ENCODE data around the gene ABHD2. TPM values are rescaled to one million over a fixed set of nuclear protein-coding genes. Genes with fewer than 3 reads are reported as not detected.

Gene ABHD2
- total RNA-seq, 1 experiment from 2014 or later = 15.6 TPM

GRCh38 chr15:89199746-89200145 is 111.5 kb downstream of the ABHD2 start:
- Histone ChIP-seq H2BK15ac (ENCODE audit: low read depth, low read length) (no peak overlapping the region), H4K20me1 (ENCODE audit: control insufficient read depth, insufficient read depth, insufficient read length) (no peaks in the 10 kb centered on the region), H4K5ac (ENCODE audit: insufficient read length, low read depth, low read length) (no peak overlapping the region), H4K91ac (ENCODE audit: insufficient read length, low read depth, low read length) (no peak overlapping the region), H2AFZ (ENCODE audit: low read length) (no peak overlapping the region), H3K27me3 (ENCODE audit: insufficient read depth, low read length) (no peaks in the 10 kb centered on the region), H3K9ac (ENCODE audit: extremely low read depth, insufficient read length, low read length) (no peak overlapping the region), H2BK120ac (ENCODE audit: low read depth, low read length, poor library complexity, severe bottlenecking) (no peak overlapping the region), H4K8ac (replicated peaks; ENCODE audit: insufficient read length, low read depth, low read length) (no peak overlapping the region), H2BK12ac (ENCODE audit: insufficient read length, low read depth, low read length) (no peak overlapping the region), H2AK5ac (ENCODE audit: insufficient read length, low read length) (no peak overlapping the region), H2BK20ac (ENCODE audit: low read depth, low read length, poor library complexity, severe bottlenecking) (no peak overlapping the region), H3K23ac (ENCODE audit: insufficient read length, low read depth, low read length) (no peak overlapping the region), H3K4me2 (ENCODE audit: insufficient read depth, insufficient read length, low read length) (no peak overlapping the region), H3T11ph (ENCODE audit: low read length) (no peak overlapping the region), H2BK5ac (ENCODE audit: insufficient read length, low read length) (no peak overlapping the region), H3K4me1 (ENCODE audit: insufficient read depth, low read length) (peaks cover 7% of the 10 kb centered on the region), H3K27ac (ENCODE audit: insufficient read length, low read depth, low read length) (no peak overlapping the region), H3K23me2 (ENCODE audit: insufficient read length, low read depth, low read length, poor library complexity, severe bottlenecking) (peaks cover 4% of the 10 kb centered on the region), H3K14ac (ENCODE audit: insufficient read depth, low read length) (no peak overlapping the region), H3K56ac (ENCODE audit: insufficient read length, low read depth, low read length) (no peak overlapping the region), H3K18ac (ENCODE audit: insufficient read length, low read depth, low read length) (no peak overlapping the region), H3K4ac (ENCODE audit: low read depth, low read length) (no peak overlapping the region), H3K79me1 (ENCODE audit: insufficient read depth, low read depth, low read length, poor library complexity, severe bottlenecking) (no peaks in the 10 kb centered on the region), H3K9me3 (ENCODE audit: control insufficient read depth, low read depth, low read length) (no peaks in the 10 kb centered on the region), H3K79me2 (ENCODE audit: insufficient read depth, low read length) (no peaks in the 10 kb centered on the region)
- Mint-ChIP-seq H3K9me3 (no peaks in the 10 kb centered on the region), H3K27me3 (ENCODE audit: low read depth) (no peaks in the 10 kb centered on the region), H3K36me3 (ENCODE audit: insufficient read depth in 1 of 3, low read depth in 3 of 3) (peaks cover 0 to 2% (median 2%) of the 10 kb centered on the region in 3 experiments; a peak in 2 of 7 replicates), H3K4me1 (peaks cover 56 to 70% of the 10 kb centered on the region in 2 experiments), H3K27ac (peak overlapping the region; percentile 5 to 79 (median 61); a peak in 3 of 7 replicates), H3K4me3 (no peak overlapping the region)
- no CpG with 5 or more reads among the region's 6 CpGs for WGBS (ENCODE audit: extremely low coverage, insufficient read length, low lambda C conversion rate)
- DNase-seq = peak; percentile 67
- no peak for TF ChIP-seq CTCF (conservative IDR thresholded peaks at IDR 0.05)
